CD4-positive, CD25-positive, alpha-beta regulatory T cell (primary cell): ENCODE data around the gene MTM1. TPM values are rescaled to one million over a fixed set of nuclear protein-coding genes. Genes with fewer than 3 reads are reported as not detected.
A peak's percentile ranks its signal among the peaks of the same experiment; 100 is the strongest.

ENCODE experiments used
- ATAC-seq, 2 donors: fragments of 150-1000 bp; cut with Tn5 transposase; one replicate each; pipeline ENCODE4 v1.10.0; 2021; ENCODE audit warnings: low read depth in 2 of 2, moderate number of reproducible peaks in 2 of 2, moderate library complexity in 1 of 2
- DNase-seq, 3 donors: peaks; one replicate each; pipeline versions ENCODE4 v3.0.0 to v3.0.0-alpha.2; 2012 to 2022; ENCODE audit warnings: mixed read lengths in 1 of 3
- H3K27ac ChIP-seq: one replicate; pipeline ENCODE4 v1.7.0; 2013; ENCODE audit warnings: mild to moderate bottlenecking, low read length; ENCODE audit not compliant: insufficient read depth, poor library complexity, severe bottlenecking
- H3K27me3 ChIP-seq: one replicate; pipeline ENCODE4 v1.7.0; 2013; ENCODE audit warnings: low read length; ENCODE audit not compliant: control insufficient read depth, insufficient read depth
- H3K36me3 ChIP-seq: one replicate; pipeline ENCODE4 v1.7.0; 2013; ENCODE audit warnings: mild to moderate bottlenecking, low read length, moderate library complexity; ENCODE audit not compliant: control insufficient read depth, insufficient read depth
- H3K4me1 ChIP-seq: 2 replicates; pipeline ENCODE4 v1.7.0; 2013; ENCODE audit warnings: mild to moderate bottlenecking, low read length; ENCODE audit not compliant: insufficient read depth, control insufficient read depth, poor library complexity, severe bottlenecking
- H3K4me3 ChIP-seq: one replicate; pipeline ENCODE4 v1.7.0; 2013; ENCODE audit warnings: low read depth, mild to moderate bottlenecking, low read length, moderate library complexity
- H3K9me3 ChIP-seq, 2 experiments: 1 replicate in 1 of 2; 2 replicates in 1 of 2; pipeline ENCODE4 v1.7.0; 2013; ENCODE audit warnings: low read length in 2 of 2, mild to moderate bottlenecking in 1 of 2, moderate library complexity in 1 of 2; ENCODE audit not compliant: control insufficient read depth in 2 of 2
- H3K27ac Mint-ChIP-seq, 3 donors: one replicate each; pipeline ENCODE4 v1.8.0; 2020 to 2022; ENCODE audit warnings: mild to moderate bottlenecking in 3 of 3, mixed read lengths in 3 of 3, moderate library complexity in 2 of 3
- H3K27me3 Mint-ChIP-seq: one replicate; pipeline ENCODE4 v1.8.0; 2022; ENCODE audit warnings: mild to moderate bottlenecking, mixed read lengths
- H3K36me3 Mint-ChIP-seq: one replicate; pipeline ENCODE4 v1.8.0; 2020; ENCODE audit warnings: mixed read lengths
- H3K4me1 Mint-ChIP-seq, 4 donors: one replicate each; pipeline ENCODE4 v1.8.0; 2020 to 2022; ENCODE audit warnings: mixed read lengths in 4 of 4, mild to moderate bottlenecking in 1 of 4
- H3K4me3 Mint-ChIP-seq, 4 donors: one replicate each; pipeline ENCODE4 v1.8.0; 2020 to 2022; ENCODE audit warnings: mild to moderate bottlenecking in 4 of 4, mixed read lengths in 4 of 4, moderate library complexity in 3 of 4
- H3K9me3 Mint-ChIP-seq, 7 donors: one replicate each; pipeline ENCODE4 v1.8.0; 2020 to 2022; ENCODE audit warnings: mixed read lengths in 7 of 7, mild to moderate bottlenecking in 3 of 7, moderate library complexity in 2 of 7
- polyA plus RNA-seq, 4 donors: library from polyadenylated mRNA; unstranded; fragments of 300-500 nt; fragmentation: Illumina TruSeq; gene quantifications; one replicate each; pipeline ENCODE4 v1.2.3, GENCODE V29; 2021
- total RNA-seq: library from RNA; stranded (reverse); gene quantifications from one replicate; pipeline ENCODE4 v1.2.3, GENCODE V29; 2022

MTM1 gene
- total and polyA plus RNA-seq, 5 donors from 2014 or later: 19.3 to 31.9 (median 22.0) TPM

DNA sequence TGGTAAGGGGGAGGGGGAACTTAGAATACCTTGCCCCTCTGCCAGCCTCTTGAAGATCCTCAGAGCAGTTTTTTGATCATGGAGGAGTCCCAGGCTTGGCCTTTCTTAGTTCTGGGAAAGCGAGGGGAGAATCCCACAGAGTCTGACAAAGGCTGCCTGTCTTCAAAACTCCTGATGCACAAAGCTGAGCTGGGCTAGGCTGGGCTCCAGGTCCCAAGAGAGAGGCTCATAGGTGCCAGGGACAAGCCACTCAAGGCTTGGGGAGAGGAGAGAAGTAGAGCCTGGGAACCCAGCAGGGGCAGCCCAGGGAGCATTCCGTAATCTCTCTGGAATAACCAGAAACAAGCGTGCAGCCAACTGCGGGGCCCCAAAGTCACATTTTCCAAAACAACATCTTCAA, 37.0 kb upstream of the MTM1 start:
- Mint-ChIP-seq H3K9me3 (peaks cover 0 to 9% (median 2%) of the 10 kb centered on the region in 7 donors), H3K27ac (no peak overlapping the region), H3K4me3 (no peak overlapping the region), H3K27me3 (peaks cover 4% of the 10 kb centered on the region), H3K4me1 (no peaks in the 10 kb centered on the region), H3K36me3 (no peaks in the 10 kb centered on the region)
- Histone ChIP-seq H3K27me3 (no peaks in the 10 kb centered on the region), H3K9me3 (peaks cover under 1 to 2% of the 10 kb centered on the region in 2 experiments), H3K4me3 (no peak overlapping the region), H3K36me3 (no peaks in the 10 kb centered on the region), H3K4me1 (no peaks in the 10 kb centered on the region), H3K27ac (no peak overlapping the region)
- ATAC-seq (no peak), DNase-seq (no peak)

DNA sequence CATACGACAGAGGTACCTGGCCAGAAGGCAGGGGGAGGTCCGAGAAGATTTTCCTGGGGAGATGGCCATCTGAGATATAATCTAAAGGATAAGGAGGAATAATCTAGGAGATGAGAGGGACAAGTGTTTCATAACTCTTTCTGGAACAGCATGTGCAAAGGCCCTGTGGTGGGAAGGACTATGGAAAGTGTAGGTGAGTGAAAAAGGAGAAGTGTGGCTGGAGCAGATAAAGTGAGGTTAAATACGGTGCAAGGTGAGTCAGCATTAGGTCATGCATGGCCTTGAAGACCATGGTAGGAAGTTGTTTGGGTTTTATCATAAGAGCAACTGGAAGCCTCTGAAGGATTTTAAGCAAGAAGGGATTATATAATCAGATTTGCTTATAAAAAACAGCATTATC, 34.6 kb upstream of the MTM1 start:
- Mint-ChIP-seq H3K36me3 (no peaks in the 10 kb centered on the region), H3K4me1 (no peaks in the 10 kb centered on the region), H3K27ac (no peak overlapping the region), H3K4me3 (no peak overlapping the region), H3K9me3 (peaks cover 0 to 11% (median 3%) of the 10 kb centered on the region in 7 donors), H3K27me3 (peaks cover 4% of the 10 kb centered on the region)
- H3K27me3 ChIP-seq: no peaks in the 10 kb centered on the region
- H3K36me3 ChIP-seq: no peaks in the 10 kb centered on the region
- peaks cover 4 to 10% of the 10 kb centered on the region in 2 experiments for H3K9me3 ChIP-seq
- no peak overlapping the region for H3K27ac ChIP-seq
- ATAC-seq: no peak
- H3K4me1 ChIP-seq: no peaks in the 10 kb centered on the region
- H3K4me3 ChIP-seq: no peak overlapping the region
- DNase-seq: no peak

DNA sequence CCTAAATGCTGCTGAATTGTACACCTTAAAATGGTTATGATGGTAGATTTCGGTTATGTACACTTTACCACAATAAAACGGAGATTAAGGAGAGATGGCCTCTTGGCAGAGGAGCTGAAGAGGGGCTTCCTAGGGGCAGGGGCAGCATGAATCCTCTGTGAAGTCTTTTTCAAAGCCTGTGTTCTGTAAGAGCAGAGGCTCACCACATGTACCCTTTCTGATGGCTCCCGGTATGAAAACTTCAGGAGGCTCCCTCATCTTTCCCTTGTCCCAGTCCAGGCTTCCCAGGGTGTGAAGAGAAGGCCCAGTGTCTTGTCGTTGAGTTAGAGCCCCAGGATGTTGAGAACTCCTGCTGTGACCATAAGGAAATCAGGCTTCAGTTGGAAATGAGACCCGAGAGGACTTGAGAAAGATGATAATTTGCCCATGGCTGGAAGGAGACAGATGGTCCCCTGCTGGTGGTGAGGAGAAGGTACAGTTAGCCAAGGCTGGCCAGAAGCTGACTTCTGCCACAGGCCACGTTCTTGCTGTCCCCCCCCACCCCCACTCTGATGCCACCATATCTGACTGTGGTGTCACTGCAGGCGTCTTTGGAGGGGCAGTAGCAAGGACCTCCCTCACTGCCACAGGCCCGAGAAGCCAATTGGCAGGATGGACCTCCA, 31.8 kb upstream of the MTM1 start:
- H3K27me3 ChIP-seq: no peaks in the 10 kb centered on the region
- H3K36me3 ChIP-seq: no peaks in the 10 kb centered on the region
- Mint-ChIP-seq H3K9me3 (peaks cover 1 to 11% (median 3%) of the 10 kb centered on the region in 7 donors), H3K27me3 (no peaks in the 10 kb centered on the region), H3K4me1 (no peaks in the 10 kb centered on the region), H3K36me3 (no peaks in the 10 kb centered on the region), H3K27ac (no peak overlapping the region), H3K4me3 (no peak overlapping the region)
- H3K27ac ChIP-seq: no peak overlapping the region
- ATAC-seq (no peak), DNase-seq (peak in 1 of 3 donors; percentile 2)
- H3K9me3 ChIP-seq: peaks cover 4 to 10% of the 10 kb centered on the region in 2 experiments
- H3K4me1 ChIP-seq: no peaks in the 10 kb centered on the region
- no peak overlapping the region for H3K4me3 ChIP-seq

DNA sequence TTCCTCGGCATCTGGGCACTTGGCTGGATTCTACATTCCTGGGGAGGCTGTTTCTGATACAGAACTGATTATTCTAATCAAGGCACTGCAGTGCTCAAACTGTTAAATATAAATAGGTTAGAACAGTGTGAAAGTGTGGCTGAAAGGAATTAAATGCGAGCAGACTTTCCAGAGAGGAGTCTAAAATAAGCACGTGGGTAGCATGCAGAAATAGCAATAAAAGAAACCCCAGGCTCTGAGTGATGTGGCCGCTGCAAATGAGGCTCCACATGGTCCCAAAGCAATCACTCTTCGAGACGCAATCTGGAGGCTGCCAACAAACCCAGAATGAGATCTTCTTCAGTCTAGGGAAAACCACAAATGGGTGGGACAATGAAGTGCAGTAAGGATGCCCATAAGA, 30.6 kb upstream of the MTM1 start:
- H3K4me1 ChIP-seq: no peaks in the 10 kb centered on the region
- no peaks in the 10 kb centered on the region for H3K27me3 Mint-ChIP-seq
- no peaks in the 10 kb centered on the region for H3K27me3 ChIP-seq
- no peaks in the 10 kb centered on the region for H3K4me1 Mint-ChIP-seq
- H3K4me3 ChIP-seq: no peak overlapping the region
- H3K27ac ChIP-seq: no peak overlapping the region
- ATAC-seq (no peak), DNase-seq (no peak)
- H3K36me3 ChIP-seq: no peaks in the 10 kb centered on the region
- no peaks in the 10 kb centered on the region for H3K36me3 Mint-ChIP-seq
- H3K27ac Mint-ChIP-seq: no peak overlapping the region
- no peak overlapping the region for H3K4me3 Mint-ChIP-seq
- H3K9me3 Mint-ChIP-seq: peaks cover 1 to 11% (median 3%) of the 10 kb centered on the region in 7 donors
- H3K9me3 ChIP-seq: peaks cover 4 to 10% of the 10 kb centered on the region in 2 experiments

DNA sequence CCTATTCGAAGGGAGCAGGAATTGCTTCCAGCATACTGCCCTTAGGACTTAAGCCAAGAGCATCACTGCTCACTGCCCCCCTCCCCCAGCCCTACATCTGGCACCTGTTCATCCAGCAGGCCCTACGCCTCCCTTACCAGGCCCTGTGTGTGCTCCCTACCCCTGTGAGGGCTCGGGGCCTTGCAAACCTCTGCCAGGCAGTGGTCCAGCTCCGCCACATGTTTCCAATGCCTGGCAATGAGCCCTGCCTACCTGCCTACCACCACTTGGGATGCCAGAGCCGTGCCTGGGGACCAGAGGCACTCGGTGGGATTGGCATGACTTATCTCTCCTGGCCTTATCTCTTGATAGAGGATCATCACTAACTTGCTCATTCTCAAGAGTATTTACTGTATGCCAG, 27.5 kb upstream of the MTM1 start:
- Mint-ChIP-seq H3K27me3 (no peaks in the 10 kb centered on the region), H3K36me3 (no peaks in the 10 kb centered on the region), H3K4me3 (no peak overlapping the region), H3K27ac (no peak overlapping the region), H3K9me3 (peaks cover 0 to 7% (median 2%) of the 10 kb centered on the region in 7 donors), H3K4me1 (peaks cover 0 to 2% (median 0%) of the 10 kb centered on the region in 4 donors)
- no peaks in the 10 kb centered on the region for H3K27me3 ChIP-seq
- no peaks in the 10 kb centered on the region for H3K36me3 ChIP-seq
- no peaks in the 10 kb centered on the region for H3K4me1 ChIP-seq
- H3K4me3 ChIP-seq: no peak overlapping the region
- H3K27ac ChIP-seq: no peak overlapping the region
- peaks cover 1 to 10% of the 10 kb centered on the region in 2 experiments for H3K9me3 ChIP-seq
- no peak for DNase-seq
- ATAC-seq: no peak

DNA sequence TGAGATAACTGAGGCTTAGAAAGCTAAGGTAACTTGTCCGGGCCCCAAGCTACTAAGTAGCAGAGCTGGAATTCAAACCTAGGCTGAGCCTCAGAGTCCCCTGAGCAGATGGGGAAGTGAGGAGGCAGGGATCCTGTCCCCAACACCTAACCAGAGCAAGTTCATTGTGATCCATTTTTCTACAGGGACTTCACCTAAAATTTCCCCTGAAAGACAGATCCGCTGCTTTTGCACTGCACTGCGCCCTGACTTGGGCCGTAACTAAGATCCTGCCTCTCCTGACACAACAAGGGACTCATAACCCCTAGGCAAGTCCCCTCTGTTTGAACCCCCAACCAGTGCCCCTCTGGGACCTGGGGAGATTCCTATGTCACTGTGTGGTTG, 25.6 kb upstream of the MTM1 start:
- Histone ChIP-seq H3K36me3 (no peaks in the 10 kb centered on the region), H3K27ac (no peak overlapping the region), H3K27me3 (no peaks in the 10 kb centered on the region), H3K9me3 (no peaks in the 10 kb centered on the region), H3K4me1 (peaks cover 12% of the 10 kb centered on the region), H3K4me3 (no peak overlapping the region)
- no peak overlapping the region for H3K27ac Mint-ChIP-seq
- ATAC-seq: no peak
- H3K9me3 Mint-ChIP-seq: peaks cover 0 to 1% (median 0%) of the 10 kb centered on the region in 7 donors
- H3K4me1 Mint-ChIP-seq: peaks cover 5 to 16% (median 7%) of the 10 kb centered on the region in 4 donors
- no peak overlapping the region for H3K4me3 Mint-ChIP-seq
- H3K27me3 Mint-ChIP-seq: no peaks in the 10 kb centered on the region
- no peaks in the 10 kb centered on the region for H3K36me3 Mint-ChIP-seq
- no peak for DNase-seq

DNA sequence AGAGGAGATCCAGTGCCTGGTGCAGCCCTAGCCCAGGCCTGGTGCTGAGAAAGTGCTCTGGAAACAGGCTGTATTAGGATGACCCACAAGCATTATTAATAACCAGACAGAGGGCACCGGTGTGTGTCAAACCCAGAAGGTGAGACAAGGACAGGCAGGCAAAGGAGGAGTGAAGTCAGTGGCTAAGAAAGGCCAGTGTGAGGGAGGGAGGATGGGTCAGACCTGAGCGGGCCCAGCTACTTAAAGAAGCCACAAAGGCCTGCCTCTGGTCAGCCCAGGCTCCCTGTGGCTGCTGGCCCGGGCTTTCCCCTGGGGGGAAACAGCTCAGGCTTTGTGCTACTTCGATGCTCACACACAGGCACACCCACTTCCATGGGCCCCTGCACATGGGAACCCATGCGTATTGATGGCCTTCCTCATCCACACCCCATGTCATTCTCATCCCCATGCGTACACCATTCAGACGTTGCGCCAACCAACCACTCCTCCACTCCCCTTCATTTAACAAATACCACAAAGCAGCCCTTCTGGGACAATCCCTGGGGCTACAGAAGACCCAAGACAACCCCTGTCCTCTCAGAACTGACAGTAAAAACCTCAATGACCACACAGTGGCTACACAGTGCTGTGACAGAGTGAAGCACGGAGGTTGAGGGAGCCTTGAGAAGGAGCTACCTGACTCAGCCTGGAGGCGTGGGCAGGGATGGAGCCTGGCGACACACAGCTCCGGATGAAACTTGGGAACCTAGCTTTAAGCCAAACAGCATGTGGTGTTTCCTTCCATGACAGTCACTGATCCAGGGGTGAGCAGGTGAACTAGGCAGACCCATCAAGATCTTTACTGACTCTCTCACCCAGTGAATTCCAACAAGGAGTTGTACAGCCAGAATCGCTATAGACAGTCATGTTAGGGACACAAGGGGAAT, 24.9 kb upstream of the MTM1 start:
- H3K36me3 Mint-ChIP-seq: no peaks in the 10 kb centered on the region
- Histone ChIP-seq H3K4me3 (no peak overlapping the region), H3K27me3 (no peaks in the 10 kb centered on the region), H3K4me1 (peaks cover 12% of the 10 kb centered on the region), H3K27ac (no peak overlapping the region), H3K9me3 (no peaks in the 10 kb centered on the region), H3K36me3 (no peaks in the 10 kb centered on the region)
- H3K27ac Mint-ChIP-seq: peak overlapping the region in 1 of 3 donors; percentile 11
- H3K4me1 Mint-ChIP-seq: peaks cover 5 to 21% (median 7%) of the 10 kb centered on the region in 4 donors
- peaks cover 0 to 1% (median 0%) of the 10 kb centered on the region in 7 donors for H3K9me3 Mint-ChIP-seq
- no peak overlapping the region for H3K4me3 Mint-ChIP-seq
- DNase-seq: no peak
- H3K27me3 Mint-ChIP-seq: no peaks in the 10 kb centered on the region
- ATAC-seq: no peak
